CD4-positive, alpha-beta T cell treated with Interleukin-10 for 1 hour (primary cell): ENCODE data around the gene CA9.
A peak's percentile ranks its signal among the peaks of the same experiment; 100 is the strongest.

Experiments used
- DNase-seq: peaks from one replicate; pipeline ENCODE4 v3.0.0-alpha.2; 2020

The CA9 gene

DNA sequence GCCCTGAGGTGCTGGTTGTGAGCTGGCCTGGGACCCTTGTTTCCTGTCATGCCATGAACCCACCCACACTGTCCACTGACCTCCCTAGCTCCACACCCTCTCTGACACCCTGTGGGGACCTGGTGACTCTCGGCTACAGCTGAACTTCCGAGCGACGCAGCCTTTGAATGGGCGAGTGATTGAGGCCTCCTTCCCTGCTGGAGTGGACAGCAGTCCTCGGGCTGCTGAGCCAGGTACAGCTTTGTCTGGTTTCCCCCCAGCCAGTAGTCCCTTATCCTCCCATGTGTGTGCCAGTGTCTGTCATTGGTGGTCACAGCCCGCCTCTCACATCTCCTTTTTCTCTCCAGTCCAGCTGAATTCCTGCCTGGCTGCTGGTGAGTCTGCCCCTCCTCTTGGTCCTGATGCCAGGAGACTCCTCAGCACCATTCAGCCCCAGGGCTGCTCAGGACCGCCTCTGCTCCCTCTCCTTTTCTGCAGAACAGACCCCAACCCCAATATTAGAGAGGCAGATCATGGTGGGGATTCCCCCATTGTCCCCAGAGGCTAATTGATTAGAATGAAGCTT is 6.1 kb downstream of the CA9 start:
- no peak for DNase-seq

DNA sequence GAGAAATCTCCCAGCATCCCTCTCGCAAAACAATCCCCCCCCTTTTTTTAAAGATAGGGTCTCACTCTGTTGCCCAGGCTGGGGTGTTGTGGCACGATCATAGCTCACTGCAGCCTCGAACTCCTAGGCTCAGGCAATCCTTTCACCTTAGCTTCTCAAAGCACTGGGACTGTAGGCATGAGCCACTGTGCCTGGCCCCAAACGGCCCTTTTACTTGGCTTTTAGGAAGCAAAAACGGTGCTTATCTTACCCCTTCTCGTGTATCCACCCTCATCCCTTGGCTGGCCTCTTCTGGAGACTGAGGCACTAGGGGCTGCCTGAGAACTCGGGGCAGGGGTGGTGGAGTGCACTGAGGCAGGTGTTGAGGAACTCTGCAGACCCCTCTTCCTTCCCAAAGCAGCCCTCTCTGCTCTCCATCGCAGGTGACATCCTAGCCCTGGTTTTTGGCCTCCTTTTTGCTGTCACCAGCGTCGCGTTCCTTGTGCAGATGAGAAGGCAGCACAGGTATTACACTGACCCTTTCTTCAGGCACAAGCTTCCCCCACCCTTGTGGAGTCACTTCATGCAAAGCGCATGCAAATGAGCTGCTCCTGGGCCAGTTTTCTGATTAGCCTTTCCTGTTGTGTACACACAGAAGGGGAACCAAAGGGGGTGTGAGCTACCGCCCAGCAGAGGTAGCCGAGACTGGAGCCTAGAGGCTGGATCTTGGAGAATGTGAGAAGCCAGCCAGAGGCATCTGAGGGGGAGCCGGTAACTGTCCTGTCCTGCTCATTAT is 6.8 kb downstream of the CA9 start:
- DNase-seq, result no peak

GRCh38 chr9:35681341-35682002 is 7.7 kb downstream of the CA9 start:
- DNase-seq, result no peak

- no peak for DNase-seq
Observed at GRCh38 chr9:35682051-35682450, 8.3 kb downstream of the CA9 start.

DNA sequence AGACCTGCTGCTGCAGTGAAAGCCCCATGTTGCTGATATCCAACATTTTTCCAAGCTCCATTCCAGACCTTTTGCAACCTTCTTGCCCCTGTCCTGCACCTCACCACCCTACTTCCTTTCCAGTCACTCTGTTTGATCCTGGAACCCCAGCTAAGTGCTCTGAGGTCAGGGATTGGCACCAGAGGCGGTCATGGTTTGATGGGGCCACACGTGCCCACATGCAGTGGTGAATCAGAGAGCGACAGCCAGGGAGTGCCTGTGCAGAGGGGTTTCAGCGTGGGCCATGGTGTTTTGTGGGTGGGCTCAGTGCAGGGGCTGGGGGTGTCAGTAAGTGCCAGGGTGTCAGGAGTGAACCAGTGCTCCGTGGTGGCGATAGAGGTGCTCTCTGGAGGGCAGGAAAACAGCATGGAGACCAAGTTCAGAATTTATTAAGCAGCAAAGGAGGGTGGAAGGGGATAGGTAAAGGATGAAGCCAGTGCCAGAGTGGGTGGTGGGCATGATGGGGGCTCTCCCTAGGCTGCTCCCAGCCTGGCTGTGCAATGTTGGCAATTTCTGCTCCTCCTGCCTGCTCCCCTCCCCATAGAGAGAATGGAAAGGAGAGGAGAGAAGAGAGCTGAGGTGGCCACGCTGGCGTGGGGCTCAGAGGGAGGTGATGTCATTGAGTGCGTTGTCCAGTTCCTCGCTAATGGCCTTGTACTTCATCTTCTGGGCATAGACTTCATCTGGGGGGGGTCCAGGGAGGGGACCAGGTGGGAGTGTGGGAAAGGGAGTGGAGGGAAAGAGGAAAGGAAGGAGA is 9.0 kb downstream of the CA9 start:
- no peak for DNase-seq

- no peak for DNase-seq
Observed at GRCh38 chr9:35683323-35683722, 9.6 kb downstream of the CA9 start.

- no peak for DNase-seq
Observed at GRCh38 chr9:35684921-35685320, 11.2 kb downstream of the CA9 start.

DNA sequence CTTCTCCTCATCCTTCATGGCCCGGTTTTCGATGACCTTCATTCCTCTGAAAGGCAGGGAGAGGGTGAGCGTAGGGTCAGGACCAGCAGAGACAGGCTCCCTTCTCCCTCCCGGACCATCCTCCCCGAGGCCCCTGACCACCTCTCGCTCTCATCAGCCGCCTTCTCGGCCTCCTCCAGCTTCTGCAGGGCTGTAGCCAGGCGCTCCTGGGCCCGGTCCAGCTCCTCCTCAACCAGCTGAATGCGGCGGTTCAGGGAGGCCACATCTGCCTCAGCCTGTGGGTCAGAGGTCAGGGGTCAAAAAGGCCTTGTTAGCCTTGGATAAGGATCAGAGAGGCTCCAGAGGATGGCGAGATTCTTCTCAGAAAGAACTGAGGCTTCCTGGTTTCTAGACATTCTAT is 11.8 kb downstream of the CA9 start:
- no peak for DNase-seq

GRCh38 chr9:35686222-35687203 is 12.8 kb downstream of the CA9 start:
- DNase-seq, result no peak

DNA sequence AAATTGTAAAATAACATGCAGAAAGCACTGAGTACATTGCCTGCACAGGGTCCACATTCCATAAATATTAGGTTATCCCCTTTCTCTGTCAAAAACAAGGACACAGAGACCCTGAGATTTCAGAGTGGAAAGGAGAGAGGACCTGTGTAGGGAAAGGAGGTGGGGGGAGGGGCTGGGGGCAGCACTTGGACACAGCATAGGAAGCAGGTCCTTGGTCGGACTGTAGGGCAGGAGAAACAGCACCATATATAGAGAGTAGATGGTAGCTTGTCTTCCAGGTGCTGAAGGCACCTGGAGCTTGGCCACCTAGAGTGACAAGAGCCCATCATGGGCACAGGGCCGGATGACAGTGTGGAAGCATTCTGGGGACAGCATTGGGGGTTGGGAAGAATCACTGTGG is 13.6 kb downstream of the CA9 start:
- DNase-seq, result no peak

DNA sequence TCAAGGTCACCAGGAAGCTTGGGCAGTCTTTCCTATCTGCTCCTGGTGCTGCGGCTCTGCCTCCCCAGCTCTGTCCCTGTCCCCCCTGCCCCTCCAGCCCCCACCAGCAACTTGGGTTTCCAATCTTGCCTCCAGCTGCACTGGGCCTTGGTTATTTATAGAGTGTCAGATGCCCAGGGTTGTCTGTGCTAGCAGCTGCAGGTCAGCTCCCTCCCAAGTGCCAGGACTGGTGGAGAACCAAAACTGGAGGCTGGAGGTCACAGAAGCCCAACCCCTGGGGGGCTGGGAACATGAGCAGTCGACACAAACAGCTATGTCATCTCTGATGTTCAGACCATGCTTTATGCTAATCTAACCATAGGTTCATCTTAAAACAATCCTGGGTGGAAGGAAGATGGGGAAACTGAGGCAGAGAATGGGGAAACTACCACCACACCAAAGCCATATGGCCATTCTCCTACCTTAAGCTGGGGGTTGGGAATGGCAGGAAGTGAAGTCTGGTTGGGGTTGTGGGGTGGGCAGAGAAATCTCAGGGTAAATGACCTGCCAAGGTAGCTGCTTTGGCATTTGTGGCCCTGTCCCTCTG is 14.3 kb downstream of the CA9 start:
- DNase-seq, result no peak

GRCh38 chr9:35688558-35689541 is 15.1 kb downstream of the CA9 start:
- DNase-seq, result no peak

DNA sequence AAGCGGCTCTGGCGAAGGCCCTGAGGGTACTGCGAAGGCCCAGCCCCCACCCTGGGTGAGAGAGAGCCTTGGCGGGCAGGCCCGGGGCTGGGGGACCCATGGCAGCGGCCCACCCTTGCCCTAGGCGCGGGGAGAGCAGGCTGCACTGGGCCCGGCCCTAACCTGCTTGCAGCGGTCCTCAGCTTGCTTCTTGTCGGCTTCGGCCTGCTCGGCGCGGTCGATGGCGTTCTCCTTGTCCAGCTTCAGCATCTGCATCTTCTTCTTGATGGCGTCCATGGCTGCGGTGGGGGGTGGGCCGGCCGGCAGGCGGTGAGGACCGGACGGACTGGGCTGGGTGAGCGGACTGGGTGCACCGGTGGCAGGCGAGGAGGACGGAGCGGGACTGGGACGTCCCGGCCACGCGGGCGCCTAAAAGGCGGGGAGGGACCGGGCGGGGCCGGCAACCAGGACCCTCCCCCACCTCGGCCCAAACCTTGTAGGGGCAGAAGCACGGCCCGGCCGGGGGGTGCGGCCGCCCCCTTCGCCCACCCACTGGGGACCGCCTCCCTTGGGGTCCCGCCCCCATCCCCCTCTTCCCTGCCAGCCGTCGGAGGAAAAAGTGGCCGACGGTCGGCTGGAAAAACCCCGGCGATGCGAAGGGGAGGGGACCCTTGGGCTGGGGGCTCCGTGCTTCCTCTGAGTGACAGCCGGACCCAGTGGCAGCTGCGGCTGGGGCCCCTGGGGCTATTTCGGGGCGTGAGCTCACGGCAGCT is 16.0 kb downstream of the CA9 start, which contains the start of gene TPM2:
Gene TPM2 (minus strand): TSS at position 384 of the 752 bp plus-strand sequence. CDS start 108 bp downstream, at position 276.
- DNase-seq, result no peak

GRCh38 chr9:35690294-35690613 is 16.5 kb downstream of the CA9 start:
- DNase-seq, result no peak

- peak; percentile 33 for DNase-seq
Observed at GRCh38 chr9:35690614-35691333, 17.0 kb downstream of the CA9 start.

DNA sequence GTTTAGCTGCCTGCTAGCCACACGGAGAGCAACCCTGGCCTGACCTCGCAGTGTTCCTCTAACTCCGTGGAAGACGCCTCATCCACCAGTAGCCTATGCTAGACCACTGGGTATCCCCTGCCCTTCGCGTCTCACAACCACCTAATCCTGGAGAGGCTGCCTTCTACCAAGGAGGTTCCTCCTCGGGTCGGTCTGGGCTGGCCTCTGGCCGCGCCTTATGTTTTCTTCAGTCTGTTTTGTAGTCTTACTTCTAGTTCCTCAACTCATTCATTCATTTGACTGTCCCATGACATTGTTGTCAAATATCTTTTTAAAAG is 17.6 kb downstream of the CA9 start:
- no peak for DNase-seq

DNA sequence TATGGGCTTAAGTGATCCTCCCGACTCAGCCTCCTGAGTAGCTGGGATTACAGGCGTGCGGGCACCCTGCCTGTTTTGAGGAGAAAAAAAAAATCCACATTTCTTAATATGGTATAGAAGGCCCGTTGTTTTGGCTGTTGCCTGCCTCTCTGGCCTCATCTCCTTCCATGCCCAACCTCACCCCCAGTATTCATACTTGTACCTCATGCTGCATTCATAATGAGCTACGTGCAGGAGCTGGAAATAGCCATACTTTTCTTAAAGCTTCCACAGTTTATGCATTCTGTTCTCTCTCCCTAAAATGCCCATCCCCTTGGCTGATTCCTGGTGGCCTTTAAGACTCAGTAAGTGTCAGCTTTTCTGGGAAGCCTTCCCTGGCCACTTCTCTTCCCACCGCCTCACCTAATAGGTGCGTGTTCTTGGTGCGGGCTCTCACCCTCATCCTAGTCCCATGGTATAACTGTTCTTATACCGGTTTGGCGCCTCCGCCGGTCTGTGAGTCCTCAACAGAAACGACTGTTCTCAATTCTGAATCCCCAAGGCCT is 18.1 kb downstream of the CA9 start:
- no peak for DNase-seq

DNA sequence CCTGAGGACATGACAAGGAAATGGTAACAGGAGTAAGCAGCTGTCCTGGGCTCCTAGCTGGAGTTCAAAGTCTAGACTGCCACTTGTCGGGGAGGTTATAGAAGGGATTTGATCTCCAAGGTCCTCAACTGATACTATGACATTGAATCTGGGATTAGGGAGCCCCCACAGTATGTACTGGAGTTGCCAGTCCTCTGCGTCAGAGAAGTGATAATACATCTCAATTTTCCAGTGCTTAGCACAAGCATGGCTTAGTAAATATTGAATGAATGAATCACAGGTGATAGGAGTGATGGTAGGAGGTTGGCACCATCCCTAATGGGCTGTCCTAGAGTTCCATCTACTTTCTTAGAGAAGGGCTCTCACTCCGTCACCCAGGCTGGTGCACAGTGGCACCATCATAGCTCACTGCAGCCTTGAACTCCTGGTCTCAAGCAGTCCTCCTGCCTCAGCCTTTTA is 22.2 kb downstream of the CA9 start:
- DNase-seq, result no peak
